ENCODE results near the gene PRKCH.

- TF ChIP-seq, protein P1, sequence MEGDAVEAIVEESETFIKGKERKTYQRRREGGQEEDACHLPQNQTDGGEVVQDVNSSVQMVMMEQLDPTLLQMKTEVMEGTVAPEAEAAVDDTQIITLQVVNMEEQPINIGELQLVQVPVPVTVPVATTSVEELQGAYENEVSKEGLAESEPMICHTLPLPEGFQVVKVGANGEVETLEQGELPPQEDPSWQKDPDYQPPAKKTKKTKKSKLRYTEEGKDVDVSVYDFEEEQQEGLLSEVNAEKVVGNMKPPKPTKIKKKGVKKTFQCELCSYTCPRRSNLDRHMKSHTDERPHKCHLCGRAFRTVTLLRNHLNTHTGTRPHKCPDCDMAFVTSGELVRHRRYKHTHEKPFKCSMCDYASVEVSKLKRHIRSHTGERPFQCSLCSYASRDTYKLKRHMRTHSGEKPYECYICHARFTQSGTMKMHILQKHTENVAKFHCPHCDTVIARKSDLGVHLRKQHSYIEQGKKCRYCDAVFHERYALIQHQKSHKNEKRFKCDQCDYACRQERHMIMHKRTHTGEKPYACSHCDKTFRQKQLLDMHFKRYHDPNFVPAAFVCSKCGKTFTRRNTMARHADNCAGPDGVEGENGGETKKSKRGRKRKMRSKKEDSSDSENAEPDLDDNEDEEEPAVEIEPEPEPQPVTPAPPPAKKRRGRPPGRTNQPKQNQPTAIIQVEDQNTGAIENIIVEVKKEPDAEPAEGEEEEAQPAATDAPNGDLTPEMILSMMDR (IDR thresholded peaks at IDR 0.05; ENCODE audit: poor library complexity): no peak
- no peak for TF ChIP-seq EZH2phosphoT487 (IDR thresholded peaks at IDR 0.05; ENCODE audit: low read depth, severe bottlenecking, unreplicated experiment)
Measured at GRCh38 chr14:61486930-61487495, 165.6 kb downstream of the PRKCH start.

Measured in hepatocyte (in vitro differentiated cells).